HG03521 (cell line): Measurements from ENCODE around the gene AADAC.
A peak's percentile ranks its signal among the peaks of the same experiment; 100 is the strongest.
"Not testable (repeated sequence)": the region's sequence is repeated elsewhere in the genome, so short reads cannot be mapped to it uniquely, and the experiment has no call there.

Experiments
- ATAC-seq: cut with Tn5 transposase; IDR thresholded peaks from one replicate; pipeline ENCODE4 v1.9.1; 2021; ENCODE audit warnings: mild to moderate bottlenecking, moderate library complexity; ENCODE audit not compliant: unreplicated experiment

AADAC gene

DNA sequence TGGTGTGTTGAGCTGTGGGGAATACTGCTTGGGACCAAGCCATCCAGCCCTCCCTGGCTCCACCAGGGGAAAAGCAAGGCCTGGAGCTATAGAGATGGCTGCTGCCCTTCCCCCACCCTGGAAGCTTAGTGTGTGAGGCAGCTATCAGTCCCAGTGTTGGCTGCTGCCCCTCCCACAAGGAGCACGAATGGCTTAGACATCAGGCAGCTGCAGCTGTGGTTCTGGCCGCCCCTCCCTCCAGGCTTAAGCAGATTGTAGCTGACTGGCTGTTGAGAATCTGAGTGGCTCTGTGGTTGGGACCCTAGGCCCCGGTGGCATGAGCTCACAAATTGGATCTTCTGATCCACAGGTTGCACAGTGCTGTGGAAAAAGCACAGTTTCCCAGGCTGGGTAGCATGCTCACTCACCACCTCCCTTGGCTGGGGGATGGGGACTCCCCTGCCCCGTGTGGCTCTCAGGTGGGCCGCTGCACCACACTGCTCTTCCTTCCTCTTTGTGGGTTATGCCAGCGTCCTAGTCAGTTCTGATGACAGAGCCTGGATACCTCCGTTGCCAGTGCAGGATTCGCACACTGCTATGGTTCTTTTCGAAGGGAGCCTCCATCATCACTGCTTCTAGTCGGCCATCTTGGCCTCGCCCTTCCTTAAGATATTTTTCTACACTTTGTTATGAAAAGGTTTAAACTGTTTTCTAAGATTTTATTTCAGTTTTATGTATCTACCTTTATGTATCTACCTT lies 38.3 kb downstream of the AADAC start:
- no peak for ATAC-seq

DNA sequence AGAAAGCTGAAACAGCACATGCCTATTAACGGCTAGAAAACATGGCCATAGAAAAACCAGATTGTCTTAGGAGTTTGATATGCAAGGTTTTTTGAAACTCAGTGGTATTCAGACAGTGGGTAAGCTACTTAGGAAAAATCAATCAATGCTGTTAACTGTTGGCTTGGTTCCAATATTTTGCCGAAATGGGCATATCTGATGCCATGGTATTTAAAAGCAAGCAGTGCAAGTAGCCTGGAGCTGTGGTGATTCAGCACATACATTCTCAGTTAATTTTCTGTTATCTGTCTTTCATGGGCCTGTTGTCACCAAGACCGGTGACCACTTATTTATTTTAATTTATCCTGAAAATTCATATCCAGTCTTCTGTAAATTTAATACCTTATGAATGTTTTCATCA lies 42.2 kb downstream of the AADAC start:
- ATAC-seq, result no peak

DNA sequence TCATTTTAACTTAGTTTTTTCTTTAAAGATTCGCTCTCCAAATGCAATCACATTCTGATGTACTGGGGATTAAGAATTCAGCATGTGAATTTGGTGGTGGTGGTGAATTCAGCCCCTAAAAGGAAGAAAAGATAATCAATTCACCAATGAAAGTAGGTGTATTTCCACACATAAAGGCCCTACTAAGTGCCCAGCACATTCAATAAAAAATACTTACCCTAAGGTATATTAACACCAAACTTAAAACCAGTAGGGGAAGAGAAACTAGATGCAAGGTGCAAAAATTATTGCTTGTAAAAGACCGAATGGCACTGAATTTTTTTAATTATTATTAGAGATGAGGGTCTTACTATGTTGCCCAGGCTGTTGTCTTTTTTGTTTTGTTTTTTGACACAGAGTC lies 42.7 kb downstream of the AADAC start:
- no peak for ATAC-seq

DNA sequence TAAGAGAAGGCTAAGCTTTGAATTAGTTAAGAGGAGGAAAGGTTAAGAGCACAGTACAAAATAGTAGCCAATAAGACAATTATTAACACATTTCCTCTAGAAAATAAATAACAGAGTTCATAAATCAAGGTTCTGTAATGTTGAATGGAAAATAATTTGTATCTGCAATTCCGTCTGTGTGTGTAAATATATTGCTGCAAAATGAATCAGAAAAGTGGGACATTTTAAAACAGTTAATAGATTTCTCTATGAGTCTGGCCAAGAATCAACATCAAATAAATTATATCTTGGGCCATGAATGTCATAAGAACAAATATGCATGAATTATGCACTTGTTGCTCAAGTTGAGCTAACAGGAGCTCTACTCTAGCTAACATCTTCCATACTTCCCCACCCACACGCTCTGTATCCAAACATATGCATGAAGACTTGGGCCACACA lies 45.3 kb downstream of the AADAC start:
- ATAC-seq, result no peak

DNA sequence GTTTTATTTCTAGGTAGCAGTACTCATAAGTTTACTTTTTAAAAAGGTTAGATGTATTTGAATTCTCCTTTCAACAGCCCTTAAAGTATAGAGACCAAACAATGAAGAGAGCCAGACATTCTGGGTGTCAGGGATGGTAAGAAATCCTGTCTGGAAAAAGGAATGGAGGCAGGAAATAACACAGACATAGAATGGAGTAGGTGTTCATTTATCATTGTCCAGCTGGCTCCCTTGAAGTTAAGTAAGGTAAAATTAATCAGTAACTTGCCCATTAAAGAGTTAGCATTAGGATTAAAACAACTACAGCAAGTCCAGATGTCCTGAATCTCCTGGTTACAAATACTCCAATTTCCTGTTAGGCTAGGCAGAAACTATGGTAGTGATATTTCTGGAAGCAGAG lies 46.0 kb downstream of the AADAC start:
- no peak for ATAC-seq

DNA sequence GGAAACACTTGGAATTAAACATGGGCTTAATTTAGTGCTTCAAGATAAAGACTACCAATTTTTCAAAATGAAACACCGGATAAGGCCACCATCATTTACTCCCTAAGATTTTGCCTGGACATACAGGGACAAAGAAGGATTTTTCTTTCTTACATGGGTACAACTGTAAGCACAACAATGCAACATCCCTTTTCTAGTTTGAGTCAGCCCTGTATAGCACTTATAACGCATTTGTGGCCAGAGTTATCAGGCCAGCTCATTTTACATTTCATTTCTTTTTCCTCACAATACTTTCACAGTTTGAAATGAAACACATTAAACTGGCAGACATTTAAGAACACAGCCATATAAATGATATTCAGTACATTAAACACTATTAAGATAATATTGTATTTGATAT lies 49.7 kb downstream of the AADAC start:
- no peak for ATAC-seq

DNA sequence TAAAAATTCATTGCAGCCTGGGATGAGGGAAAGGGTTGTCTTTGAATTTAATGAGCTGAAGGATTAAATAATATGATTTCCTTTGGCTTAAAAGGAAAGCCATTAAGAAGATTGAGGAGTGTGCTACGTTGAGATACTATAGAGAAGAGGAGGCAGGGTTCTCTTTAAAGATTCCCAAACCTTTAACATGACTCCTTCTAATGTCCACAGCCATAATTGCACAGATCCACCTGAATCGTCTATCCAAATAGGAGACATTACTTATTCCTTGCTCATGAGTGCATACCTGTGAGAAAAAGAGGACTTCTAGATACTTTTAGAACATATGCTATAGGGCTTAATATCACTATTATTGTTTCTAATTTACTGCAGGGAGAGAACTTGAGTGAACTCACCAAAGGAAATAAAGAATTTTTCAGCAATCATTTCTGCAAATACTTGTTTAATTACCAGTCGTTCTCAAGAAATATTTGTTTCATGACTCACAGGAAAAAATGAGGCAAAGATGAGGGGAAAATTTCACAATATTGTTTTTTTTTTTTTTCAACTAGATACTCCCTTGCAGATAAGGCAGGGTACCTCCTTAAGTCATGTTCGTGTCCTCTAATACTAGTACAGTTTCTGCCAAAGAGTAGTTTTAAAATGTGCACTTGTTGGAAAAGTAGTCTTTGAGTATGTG lies 50.6 kb downstream of the AADAC start:
- no peak for ATAC-seq

DNA sequence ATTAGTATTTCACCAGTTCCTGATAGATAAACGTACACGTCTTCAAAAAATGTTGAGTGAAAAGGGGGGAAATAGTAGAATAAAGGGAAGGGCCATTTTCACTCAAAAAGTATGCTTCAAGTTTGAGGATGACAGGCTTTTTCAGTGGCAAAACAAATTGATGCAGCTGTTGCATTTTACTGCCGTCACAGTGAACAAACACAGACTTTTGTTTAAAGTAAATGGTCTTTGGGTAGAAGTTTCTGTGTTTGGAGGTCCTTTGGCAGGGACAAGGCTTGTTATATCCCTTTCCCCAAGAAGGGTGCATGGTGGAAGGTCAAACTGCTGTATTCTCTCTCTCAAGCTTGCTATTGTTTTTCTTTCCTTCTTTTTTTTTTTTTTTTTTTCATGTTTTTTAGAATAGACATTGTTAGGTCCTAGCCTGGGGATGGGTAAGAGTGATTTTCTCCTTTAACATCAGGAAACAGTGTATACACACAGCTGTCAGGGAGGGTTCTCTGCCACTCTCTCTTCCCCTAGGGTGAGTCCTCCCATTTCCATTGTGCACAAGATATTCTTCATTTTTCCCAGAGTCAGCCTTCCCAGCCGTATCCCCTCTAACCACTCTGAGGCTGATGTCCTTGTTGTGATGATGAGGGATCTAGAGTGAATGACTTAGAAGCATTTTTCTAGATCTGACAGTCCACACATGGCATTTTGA lies 52.9 kb downstream of the AADAC start:
- no peak for ATAC-seq

DNA sequence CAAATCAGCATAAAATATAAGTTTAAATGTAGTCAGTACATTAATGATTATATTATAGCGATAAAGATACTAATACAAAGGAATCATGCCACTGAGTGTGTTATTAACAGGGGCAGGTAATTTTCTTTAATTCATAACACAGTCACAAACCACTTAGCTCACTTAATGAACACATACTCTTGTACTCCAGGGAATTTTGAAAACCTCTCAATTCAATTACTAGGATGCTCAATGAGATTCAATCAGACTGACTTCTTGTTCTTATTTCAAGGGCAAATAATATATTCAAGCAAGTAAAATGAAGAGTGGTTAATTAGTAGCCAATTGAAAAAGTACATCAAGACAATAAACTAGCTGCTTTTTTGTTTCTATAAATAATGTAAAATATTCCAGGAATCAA lies 53.8 kb downstream of the AADAC start:
- ATAC-seq, result no peak

DNA sequence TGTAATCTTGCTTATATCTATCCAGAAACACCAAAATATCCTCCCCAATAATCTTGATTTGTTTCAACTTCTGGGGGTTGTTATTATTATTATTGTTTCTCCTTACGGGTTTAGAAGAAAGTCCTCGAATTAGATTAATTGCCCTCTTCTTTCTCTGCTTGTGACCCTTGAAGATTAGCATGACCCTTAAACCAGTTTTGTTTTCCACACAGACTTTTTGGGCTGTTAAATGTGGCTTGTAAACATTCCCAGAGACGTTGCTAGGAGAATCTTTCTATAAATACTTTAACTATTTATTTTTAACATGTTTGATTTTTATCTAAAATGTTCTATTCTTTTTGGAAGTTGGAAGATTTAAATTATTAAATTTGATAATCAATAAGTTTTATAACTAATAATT lies 55.3 kb downstream of the AADAC start:
- no peak for ATAC-seq

DNA sequence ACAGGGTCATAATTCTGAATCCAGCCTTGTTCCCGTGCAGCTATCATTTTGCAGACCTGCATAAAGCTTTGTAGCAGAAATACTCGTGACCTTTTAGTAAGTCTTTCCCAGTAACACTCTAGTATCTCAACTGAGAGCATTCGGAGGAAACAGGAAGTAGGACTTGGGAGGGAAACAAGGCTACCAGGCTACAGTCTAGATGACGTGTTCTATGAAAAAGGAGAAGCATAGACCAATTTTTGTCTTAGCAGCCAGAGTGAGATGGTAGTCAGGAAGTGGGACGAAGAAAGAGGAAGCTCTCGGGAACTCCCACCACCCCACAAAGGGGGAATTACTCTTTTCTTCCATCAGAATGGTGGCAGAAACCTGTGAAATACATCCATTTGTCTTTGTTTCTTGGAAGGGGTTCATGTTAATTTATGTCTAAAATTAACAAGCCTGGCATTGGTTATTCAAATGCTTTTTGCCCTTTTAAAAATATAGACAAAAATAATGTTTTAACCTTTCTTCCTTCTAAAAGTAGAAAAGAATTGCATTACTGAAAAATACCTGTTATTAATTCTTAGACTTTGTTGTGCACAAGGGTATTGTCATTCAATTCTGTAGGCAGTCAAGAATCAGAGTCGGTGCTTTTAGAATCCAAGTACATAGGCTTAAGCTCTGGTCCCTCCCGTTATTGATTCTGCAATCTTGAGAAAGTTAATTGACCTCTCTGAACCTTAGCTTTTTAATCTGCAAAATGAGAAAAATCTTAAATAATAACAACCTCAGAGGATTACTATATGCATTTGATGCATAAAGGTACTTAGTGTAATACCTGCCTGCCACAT lies 57.9 kb downstream of the AADAC start:
- ATAC-seq, result peak; percentile 63

DNA sequence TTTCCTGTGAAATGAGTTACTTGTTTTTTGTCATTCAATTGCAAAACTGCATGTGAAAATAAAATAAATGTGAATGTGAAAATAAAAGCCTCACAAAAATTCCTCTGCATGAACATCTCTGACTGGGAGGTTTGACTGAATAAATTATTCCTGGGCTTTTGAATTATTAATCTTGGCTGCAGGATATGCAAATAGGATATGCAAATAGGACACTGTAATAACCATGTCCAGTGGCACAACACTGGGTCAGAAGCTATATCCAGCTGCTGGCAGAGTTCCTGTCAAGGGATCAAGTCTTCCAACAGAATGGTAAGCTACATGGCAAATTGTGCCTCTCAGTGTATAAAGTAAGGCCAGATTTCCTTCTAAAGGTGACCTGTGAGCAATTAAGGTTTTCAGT lies 59.5 kb downstream of the AADAC start, which contains the start of gene SUCNR1:
TSS of gene SUCNR1 (plus strand) at position 246 of the 400 bp plus-strand sequence. CDS start 6,250 bp downstream, outside the sequence.
- ATAC-seq, result no peak

DNA sequence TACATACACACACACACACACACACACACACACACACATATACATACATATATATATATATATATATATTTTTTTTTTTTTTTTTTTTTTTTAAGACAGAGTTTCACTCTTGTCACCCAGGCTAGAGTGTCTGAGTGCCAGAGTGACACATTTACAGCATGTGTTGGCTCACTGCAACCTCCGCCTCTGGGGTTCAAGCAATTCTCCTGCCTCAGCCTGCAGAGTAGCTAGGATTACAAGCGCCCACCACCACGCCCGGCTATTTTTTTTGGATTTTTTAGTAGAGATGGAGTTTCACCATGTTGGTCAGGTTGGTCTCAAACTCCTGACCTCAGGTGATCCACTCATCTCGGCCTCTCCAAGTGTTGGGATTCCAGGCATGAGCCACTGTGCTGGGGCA lies 60.2 kb downstream of the AADAC start:
- ATAC-seq, result not testable (repeated sequence)

DNA sequence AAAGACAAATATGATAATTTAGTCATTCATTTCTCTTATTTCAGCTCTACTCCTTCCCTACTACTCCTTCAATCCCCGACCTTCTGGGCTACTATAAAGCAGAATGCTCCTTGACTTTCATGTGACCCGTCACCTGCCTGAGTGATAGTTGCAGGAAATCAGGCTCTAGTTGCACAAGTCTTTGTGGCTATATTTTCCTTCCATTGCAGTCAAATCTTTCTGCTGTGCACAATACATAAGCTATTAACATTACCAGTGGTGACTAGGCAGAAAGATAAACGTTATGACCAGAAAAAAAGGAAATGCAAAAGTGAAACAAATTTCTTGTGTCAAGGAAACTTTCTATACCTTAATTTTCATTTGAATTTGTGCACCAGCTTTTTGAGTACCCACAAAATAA lies 61.8 kb downstream of the AADAC start:
- ATAC-seq, result peak; percentile 71

DNA sequence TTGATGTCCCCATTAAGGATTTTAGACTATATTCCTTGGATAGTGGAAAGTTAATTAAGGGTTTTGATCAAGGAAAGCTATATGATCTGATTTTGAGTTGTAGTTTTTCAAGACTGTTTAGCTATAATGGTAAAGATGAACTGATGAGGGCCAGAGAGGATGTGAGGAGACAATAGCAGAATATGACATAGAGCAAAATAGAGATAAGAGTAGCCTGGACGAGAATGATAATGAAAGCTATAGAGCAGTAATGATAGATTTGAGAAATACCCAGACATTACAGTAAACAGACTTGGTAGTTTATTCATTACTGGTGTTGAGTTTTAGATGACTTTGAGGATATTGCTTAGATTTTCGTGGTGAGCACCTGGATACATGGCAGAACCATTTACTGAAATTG lies 63.4 kb downstream of the AADAC start:
- no peak for ATAC-seq
